ENCODE data around the gene ITPK1. TPM values are rescaled to one million over a fixed set of nuclear protein-coding genes. Genes with fewer than 3 reads are reported as not detected.

The ITPK1 gene
- total and polyA plus RNA-seq, 8 donors = 17.8 to 46.3 (median 28.9) TPM

DNA sequence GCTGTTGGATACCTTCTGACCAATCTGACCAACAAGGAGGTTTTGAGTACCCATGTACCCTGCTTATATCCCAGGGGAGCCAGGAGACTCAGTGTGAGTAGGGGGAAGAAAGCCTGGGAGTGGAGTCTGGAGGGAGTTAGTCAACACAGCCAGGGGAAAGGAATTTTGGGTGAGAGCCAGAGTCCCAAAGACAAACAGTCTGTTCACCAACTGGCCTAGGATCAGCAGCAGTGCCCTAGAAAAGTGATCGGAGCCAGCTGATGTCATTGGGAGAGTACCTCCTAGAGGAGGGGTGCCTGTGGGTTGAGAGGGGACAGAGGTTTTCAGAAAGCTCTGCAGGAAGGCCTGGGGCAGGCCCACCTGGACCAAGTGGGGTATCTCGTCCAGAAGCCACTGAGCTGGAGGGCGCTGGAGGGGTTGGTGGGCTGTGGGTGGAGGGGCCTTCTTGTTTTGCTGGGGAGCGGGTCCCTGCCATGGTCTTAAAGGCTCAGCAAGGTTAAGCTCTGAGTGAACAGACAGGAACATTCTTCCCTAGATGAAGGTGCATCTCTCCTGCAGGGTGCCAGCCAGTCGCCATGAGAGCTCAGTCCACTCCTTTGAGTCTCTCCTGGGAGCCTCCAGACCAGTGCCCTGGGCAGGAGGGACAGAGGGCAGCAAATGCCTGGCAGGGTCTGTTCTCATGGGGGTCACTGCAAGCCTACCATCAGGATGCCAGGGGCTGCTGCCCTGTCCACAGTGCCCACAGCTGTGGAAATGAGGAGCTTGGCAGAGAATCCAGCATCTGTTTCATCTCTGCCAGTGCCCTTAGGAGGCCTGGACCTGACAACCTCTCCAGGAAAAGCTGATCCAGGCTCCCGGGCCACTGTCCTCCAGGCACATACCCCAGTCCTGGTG lies 129.2 kb downstream of the ITPK1 start:
- Histone ChIP-seq H3K27me3 (no peaks in the 10 kb centered on the region), H3K4me1 (peaks cover 18 to 35% (median 28%) of the 10 kb centered on the region in 4 donors), H3K9me3 (no peaks in the 10 kb centered on the region), H3K27ac (peak overlapping the region in 4 of 5 donors; percentile 11 to 60 (median 43)), H3K36me3 (peaks cover 0 to 33% (median 6%) of the 10 kb centered on the region in 4 donors), H3K4me3 (no peak overlapping the region)
- intact Hi-C loops (cut with DNase I; ENCODE audit: low total_unique reads) = no loop called here
- TF ChIP-seq POLR2A (IDR thresholded peaks at IDR 0.05) = no peak
- TF ChIP-seq POLR2AphosphoS5 (IDR thresholded peaks at IDR 0.05) = peak in 1 of 3 donors; percentile 22
- 56 to 78% (median 70%) methylated on average over 5 to 6 of the region's 6 CpGs for WGBS, 5 donors
- peak; percentile 72 to 79 for DNase-seq

DNA sequence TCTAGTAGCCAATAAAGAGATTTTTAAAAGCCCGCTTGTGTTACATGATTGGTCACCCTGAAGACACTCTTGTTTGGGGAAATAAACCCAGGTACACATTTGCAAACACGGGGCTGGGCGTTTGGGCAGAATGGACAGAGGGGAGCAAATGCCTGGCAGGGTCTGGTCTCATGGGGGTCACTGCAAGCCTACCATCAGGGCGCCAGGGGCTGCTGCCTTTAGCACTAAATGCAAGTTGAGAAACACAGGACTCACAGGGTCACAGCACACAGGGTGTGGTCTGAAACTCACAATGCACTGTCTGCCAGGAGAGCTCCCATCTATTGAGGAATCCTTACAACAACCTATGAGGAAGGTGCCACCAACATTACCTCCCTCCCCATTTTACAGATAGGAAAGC lies 130.2 kb downstream of the ITPK1 start:
- Histone ChIP-seq H3K9me3 (no peaks in the 10 kb centered on the region), H3K4me1 (peaks cover 18 to 34% (median 27%) of the 10 kb centered on the region in 4 donors), H3K4me3 (no peak overlapping the region), H3K36me3 (peaks cover 0 to 24% (median 7%) of the 10 kb centered on the region in 4 donors), H3K27me3 (no peaks in the 10 kb centered on the region), H3K27ac (peak overlapping the region in 2 of 5 donors; percentile 4 to 60)
- WGBS, 5 donors = 88 to 94% (median 91%) methylated on average over 4 of the region's 4 CpGs
- TF ChIP-seq POLR2A (IDR thresholded peaks at IDR 0.05) = no peak
- no peak for DNase-seq
- intact Hi-C loops (cut with DNase I; ENCODE audit: low total_unique reads) = no loop called here

- intact Hi-C loops (cut with DNase I; ENCODE audit: low total_unique reads) = no loop called here
- no peak for TF ChIP-seq EP300 (IDR thresholded peaks at IDR 0.05)
- TF ChIP-seq POLR2AphosphoS5 (IDR thresholded peaks at IDR 0.05) = no peak
- no peak for TF ChIP-seq CTCF (IDR thresholded peaks at IDR 0.05)
- no peak for TF ChIP-seq POLR2A (IDR thresholded peaks at IDR 0.05)
- Histone ChIP-seq H3K27me3 (no peaks in the 10 kb centered on the region), H3K27ac (no peak overlapping the region), H3K4me3 (no peak overlapping the region), H3K9me3 (peaks cover 0 to 6% (median 0%) of the 10 kb centered on the region in 4 donors), H3K4me1 (peaks cover 18 to 34% (median 27%) of the 10 kb centered on the region in 4 donors), H3K36me3 (peaks cover 0 to 18% (median 7%) of the 10 kb centered on the region in 4 donors)
- DNase-seq = no peak
- WGBS, 5 donors = 52 to 69% (median 60%) methylated on average over 4 of the region's 4 CpGs
These were observed 130.8 kb downstream of the ITPK1 start for GRCh38 chr14:92984896-92985295.

- no peak overlapping the region for H3K27ac ChIP-seq
- 82 to 92% (median 89%) methylated on average over 5 of the region's 5 CpGs for whole genome bisulfite sequencing, 5 donors
- peaks cover 18 to 34% (median 27%) of the 10 kb centered on the region in 4 donors for H3K4me1 ChIP-seq
- H3K9me3 ChIP-seq = peaks cover 0 to 10% (median 4%) of the 10 kb centered on the region in 4 donors
- no peaks in the 10 kb centered on the region for H3K27me3 ChIP-seq
- intact Hi-C loops (cut with DNase I; ENCODE audit: low total_unique reads) = no loop called here
- TF ChIP-seq CTCF (IDR thresholded peaks at IDR 0.05) = no peak
- no peak for DNase-seq
- no peak overlapping the region for H3K4me3 ChIP-seq
- H3K36me3 ChIP-seq = peaks cover 0 to 18% (median 8%) of the 10 kb centered on the region in 4 donors
These were observed 131.5 kb downstream of the ITPK1 start for GRCh38 chr14:92984082-92984788.

GRCh38 chr14:92982956-92983355 lies 132.8 kb downstream of the ITPK1 start:
- intact Hi-C loops (cut with DNase I; ENCODE audit: low total_unique reads) = no loop called here
- Histone ChIP-seq H3K27ac (no peak overlapping the region), H3K27me3 (no peaks in the 10 kb centered on the region), H3K4me3 (no peak overlapping the region), H3K36me3 (peaks cover 0 to 28% (median 15%) of the 10 kb centered on the region in 4 donors), H3K4me1 (peaks cover 18 to 34% (median 27%) of the 10 kb centered on the region in 4 donors), H3K9me3 (peaks cover 4 to 21% (median 14%) of the 10 kb centered on the region in 4 donors)
- no peak for DNase-seq
- TF ChIP-seq POLR2AphosphoS5 (IDR thresholded peaks at IDR 0.05) (no peak), CTCF (IDR thresholded peaks at IDR 0.05) (no peak), POLR2A (IDR thresholded peaks at IDR 0.05) (no peak), EP300 (IDR thresholded peaks at IDR 0.05) (no peak)
- WGBS, 5 donors = 93 to 97% (median 94%) methylated on average over 7 to 8 of the region's 8 CpGs

Measured in stomach (tissue), 9 donors.